ENCODE results near the gene ZNF324. TPM values are rescaled to one million over a fixed set of nuclear protein-coding genes. Genes with fewer than 3 reads are reported as not detected.

Gene ZNF324
- total RNA-seq, 1 experiment from 2014 or later = 8.1 TPM

- BruUV-seq (replicated peaks) = no TSS peak
- CTCF ChIA-PET = no interaction called here
- no peak overlapping the region for H3K27ac ChIP-seq
Observed at GRCh38 chr19:58460039-58460438, 6.8 kb upstream of the ZNF324 start.

DNA sequence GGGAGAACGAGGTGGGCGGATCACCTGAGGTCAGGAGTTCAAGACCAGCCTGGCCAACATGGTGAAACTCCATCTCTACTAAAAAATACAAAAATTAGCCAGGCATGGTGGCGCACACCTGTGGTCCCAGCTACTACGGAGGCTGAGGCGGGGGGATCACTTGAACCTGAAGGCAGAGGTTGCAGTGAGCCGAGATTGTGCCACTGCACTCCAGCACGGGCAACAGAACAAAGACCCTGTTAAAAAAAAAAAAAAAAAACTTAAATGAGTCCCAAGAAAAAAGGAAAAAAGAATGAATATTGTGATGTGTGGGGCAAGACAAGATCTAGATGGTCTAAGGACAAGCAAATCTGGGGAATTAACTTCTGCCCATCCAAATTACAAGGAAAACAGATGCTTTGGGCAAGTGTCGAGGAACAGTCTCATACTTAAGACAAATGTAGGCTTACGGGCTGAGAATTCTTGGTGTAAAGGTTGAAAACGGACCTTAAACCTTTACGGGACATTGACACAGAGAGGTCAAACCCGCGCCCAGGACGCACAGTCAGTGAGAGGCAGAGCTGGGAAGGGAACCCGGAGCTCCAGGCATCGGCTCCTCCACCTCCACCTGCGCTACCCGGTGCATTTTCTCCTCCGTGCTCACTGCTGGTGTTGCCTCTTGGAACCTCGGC lies 656 bp upstream of the ZNF324 start:
- CTCF ChIA-PET = no interaction called here
- BruUV-seq (replicated peaks) = no TSS peak

More at GRCh38 chr19:58460039-58460438, 6.8 kb upstream of the ZNF324 start:
- DNase-seq = no peak
- Histone ChIP-seq H3K79me2 (ENCODE audit: low read depth) (no peaks in the 10 kb centered on the region), H3K9me3 (ENCODE audit: insufficient read depth, low read depth) (no peaks in the 10 kb centered on the region), H3F3A (ENCODE audit: insufficient read depth, low read depth) (no peaks in the 10 kb centered on the region), H3K4me2 (no peak overlapping the region), H4K20me1 (ENCODE audit: insufficient read depth) (no peaks in the 10 kb centered on the region), H3K4me1 (replicated peaks; ENCODE audit: insufficient read depth) (no peaks in the 10 kb centered on the region), H2AFZ (no peak overlapping the region), H3K36me3 (ENCODE audit: low read depth) (no peaks in the 10 kb centered on the region), H3K9me2 (ENCODE audit: insufficient read depth) (no peaks in the 10 kb centered on the region), H3K27me3 (ENCODE audit: insufficient read depth, low read depth) (no peaks in the 10 kb centered on the region), H3K4me3 (no peak overlapping the region)
- no peak for TF ChIP-seq EZH2 (IDR thresholded peaks at IDR 0.05; ENCODE audit: low read depth)
- no peak for TF ChIP-seq CTCF (conservative IDR thresholded peaks at IDR 0.05)
- POLR2A ChIA-PET (ENCODE audit: unreplicated experiment) = no interaction called here
- intact Hi-C loops (cut with micrococcal nuclease; ENCODE audit: unreplicated experiment) = no loop called here

More for the DNA sequence above, 656 bp upstream of the ZNF324 start:
- H2AFZ ChIP-seq = peak overlapping the region; percentile 76
- H3F3A ChIP-seq (ENCODE audit: insufficient read depth, low read depth) = no peaks in the 10 kb centered on the region
- peaks cover 11% of the 10 kb centered on the region; the same call in 1 of the 2 replicates for H3K79me2 ChIP-seq (ENCODE audit: low read depth)
- no peaks in the 10 kb centered on the region for H3K36me3 ChIP-seq (ENCODE audit: low read depth)
- DNase-seq = no peak
- 0 out of 2 replicates have a peak, but pooled peaks cover 10% of the 10 kb centered on the region for H4K20me1 ChIP-seq (ENCODE audit: insufficient read depth)
- no peaks in the 10 kb centered on the region for H3K27me3 ChIP-seq (ENCODE audit: insufficient read depth, low read depth)
- H3K4me3 ChIP-seq = peak overlapping the region; percentile 68; the same call in 1 of the 2 replicates
- H3K9me3 ChIP-seq (ENCODE audit: insufficient read depth, low read depth) = no peaks in the 10 kb centered on the region
- H3K4me1 ChIP-seq (replicated peaks; ENCODE audit: insufficient read depth) = no peaks in the 10 kb centered on the region
- intact Hi-C loops (cut with micrococcal nuclease; ENCODE audit: unreplicated experiment) = loop anchor here (2.0 to 5.0 kb wide), 2 partner anchors 57 to 104 kb away; partner anchors contain the start of genes ZNF497 and ZNF584
- H3K9me2 ChIP-seq (ENCODE audit: insufficient read depth) = no peaks in the 10 kb centered on the region
- no peak overlapping the region for H3K27ac ChIP-seq
- peak overlapping the region; percentile 84 for H3K4me2 ChIP-seq
- no peak for TF ChIP-seq EZH2 (IDR thresholded peaks at IDR 0.05; ENCODE audit: low read depth)
- no peak for TF ChIP-seq CTCF (conservative IDR thresholded peaks at IDR 0.05)
- POLR2A ChIA-PET (ENCODE audit: unreplicated experiment) = interaction anchor here (0.6 kb wide), 1 partner anchor 104 kb away, joined by 3 read pairs; the partner anchor contains the start of gene ZNF497

Data from PC-9 (cell line).